Karpas-422 (cell line): ENCODE measurements around the gene POLDIP3. TPM values are rescaled to one million over a fixed set of nuclear protein-coding genes. Genes with fewer than 3 reads are reported as not detected.

ENCODE experiments used
- DNase-seq: peaks from one replicate; pipeline ENCODE4 v3.0.0-alpha.2; 2015
- H2AFZ ChIP-seq: fragments of 200-600 bp; sonication (generic); 2 replicates; pipeline ENCODE4 v1.6.1; 2014; ENCODE audit warnings: antibody characterized with exemption, low read length, mixed read lengths
- H3K27ac ChIP-seq: fragments of 200-600 bp; sonication (generic); 2 replicates; pipeline ENCODE4 v1.5.1; 2014; ENCODE audit warnings: mild to moderate bottlenecking, low read length, moderate library complexity
- H3K27me3 ChIP-seq: fragments of 200-600 bp; sonication (generic); 2 replicates; pipeline ENCODE4 v1.6.1; 2014; ENCODE audit warnings: low read length, mixed read lengths
- H3K36me3 ChIP-seq: fragments of 200-600 bp; sonication (generic); 2 replicates; pipeline ENCODE4 v1.6.1; 2014; ENCODE audit warnings: low read length, mixed read lengths; ENCODE audit not compliant: insufficient read depth
- H3K4me1 ChIP-seq: fragments of 200-600 bp; sonication (generic); 2 replicates; pipeline ENCODE4 v1.6.1; 2014; ENCODE audit warnings: mild to moderate bottlenecking, low read length, mixed read lengths
- H3K4me2 ChIP-seq: fragments of 200-600 bp; sonication (generic); 2 replicates; pipeline ENCODE4 v1.6.1; 2014; ENCODE audit warnings: low read length, low read depth, mild to moderate bottlenecking; ENCODE audit not compliant: poor library complexity, severe bottlenecking
- H3K4me3 ChIP-seq: fragments of 200-600 bp; sonication (generic); 2 replicates; pipeline ENCODE4 v1.5.1; 2014; ENCODE audit warnings: mild to moderate bottlenecking, antibody characterized with exemption, low read length, mixed read lengths
- H3K79me2 ChIP-seq: fragments of 200-600 bp; sonication (generic); 2 replicates; pipeline ENCODE4 v1.6.1; 2014; ENCODE audit warnings: mild to moderate bottlenecking, low read length, mixed read lengths
- H3K9ac ChIP-seq: fragments of 200-600 bp; sonication (generic); 2 replicates; pipeline ENCODE4 v1.6.0; 2014; ENCODE audit warnings: low read length
- H3K9me2 ChIP-seq: fragments of 200-600 bp; sonication (generic), shearing (Covaris generic); replicated peaks from 2 replicates; pipeline ENCODE4 v1.6.0; 2014; ENCODE audit warnings: mild to moderate bottlenecking, low read length, moderate library complexity; ENCODE audit not compliant: insufficient read depth
- H3K9me3 ChIP-seq: fragments of 300-700, 200-600 bp; sonication (generic); 2 replicates; pipeline ENCODE4 v1.6.1; 2014; ENCODE audit warnings: low read length, mixed read lengths
- H4K20me1 ChIP-seq: fragments of 200-600 bp; sonication (generic); 2 replicates; pipeline ENCODE4 v1.6.1; 2014; ENCODE audit warnings: mild to moderate bottlenecking, antibody characterized with exemption, low read length, low read depth; ENCODE audit not compliant: insufficient read depth
- total RNA-seq: library from RNA; depleted of rRNA; stranded (reverse); fragments of >200 nt; shearing (Covaris generic); gene quantifications from 2 replicates; pipeline ENCODE4 v1.2.3, GENCODE V29; 2014; ENCODE audit warnings: low replicate concordance

POLDIP3 gene
- total RNA-seq, 1 experiment from 2014 or later, result 28.7 TPM

GRCh38 chr22:42635531-42635930, 20.8 kb upstream of the POLDIP3 start:
- no peaks in the 10 kb centered on the region for H3K9me2 ChIP-seq
- no peak for DNase-seq
- H3K27ac ChIP-seq, result no peak overlapping the region
- no peaks in the 10 kb centered on the region for H3K36me3 ChIP-seq
- no peaks in the 10 kb centered on the region for H3K4me1 ChIP-seq
- H4K20me1 ChIP-seq, result peaks cover 8% of the 10 kb centered on the region; the same call in 1 of the 2 replicates
- H2AFZ ChIP-seq, result no peak overlapping the region
- H3K9ac ChIP-seq, result no peak overlapping the region
- no peaks in the 10 kb centered on the region for H3K9me3 ChIP-seq
- H3K27me3 ChIP-seq, result no peaks in the 10 kb centered on the region
- H3K4me2 ChIP-seq, result no peak overlapping the region
- H3K79me2 ChIP-seq, result peaks cover 22% of the 10 kb centered on the region
- H3K4me3 ChIP-seq, result no peak overlapping the region

- Histone ChIP-seq H3K79me2 (peaks cover 14% of the 10 kb centered on the region), H3K4me1 (no peaks in the 10 kb centered on the region), H3K36me3 (no peaks in the 10 kb centered on the region)
Measured at GRCh38 chr22:42633013-42633412, 18.3 kb upstream of the POLDIP3 start.

GRCh38 chr22:42632096-42632495, 17.4 kb upstream of the POLDIP3 start:
- H3K4me1 ChIP-seq, result no peaks in the 10 kb centered on the region
- H3K36me3 ChIP-seq, result no peaks in the 10 kb centered on the region
- no peaks in the 10 kb centered on the region for H3K27me3 ChIP-seq
- DNase-seq, result no peak
- no peaks in the 10 kb centered on the region for H3K9me2 ChIP-seq
- H2AFZ ChIP-seq, result no peak overlapping the region
- H3K4me3 ChIP-seq, result no peak overlapping the region
- peaks cover 6% of the 10 kb centered on the region for H3K79me2 ChIP-seq
- peaks cover 4% of the 10 kb centered on the region; the same call in 1 of the 2 replicates for H4K20me1 ChIP-seq
- H3K27ac ChIP-seq, result no peak overlapping the region
- no peak overlapping the region for H3K9ac ChIP-seq
- no peaks in the 10 kb centered on the region for H3K9me3 ChIP-seq
- H3K4me2 ChIP-seq, result no peak overlapping the region

More at GRCh38 chr22:42633013-42633412, 18.3 kb upstream of the POLDIP3 start:
- Histone ChIP-seq H3K9me2 (no peaks in the 10 kb centered on the region), H4K20me1 (peaks cover 8% of the 10 kb centered on the region; the same call in 1 of the 2 replicates), H3K9ac (no peak overlapping the region), H3K9me3 (no peaks in the 10 kb centered on the region), H3K4me2 (no peak overlapping the region), H2AFZ (no peak overlapping the region), H3K4me3 (no peak overlapping the region), H3K27me3 (no peaks in the 10 kb centered on the region), H3K27ac (no peak overlapping the region)
- no peak for DNase-seq

- H4K20me1 ChIP-seq, result no peaks in the 10 kb centered on the region
- H3K27me3 ChIP-seq, result no peaks in the 10 kb centered on the region
- H3K9ac ChIP-seq, result no peak overlapping the region
- H3K36me3 ChIP-seq, result no peaks in the 10 kb centered on the region
- no peak overlapping the region for H3K4me2 ChIP-seq
- no peak for DNase-seq
- H2AFZ ChIP-seq, result no peak overlapping the region
- no peaks in the 10 kb centered on the region for H3K9me3 ChIP-seq
- no peaks in the 10 kb centered on the region for H3K4me1 ChIP-seq
- peaks cover 3% of the 10 kb centered on the region; the same call in 1 of the 2 replicates for H3K79me2 ChIP-seq
- H3K9me2 ChIP-seq, result no peaks in the 10 kb centered on the region
- H3K27ac ChIP-seq, result no peak overlapping the region
- no peak overlapping the region for H3K4me3 ChIP-seq
Measured at GRCh38 chr22:42630901-42631602, 16.4 kb upstream of the POLDIP3 start.

GRCh38 chr22:42630211-42630610, 15.5 kb upstream of the POLDIP3 start:
- Histone ChIP-seq H4K20me1 (no peaks in the 10 kb centered on the region), H2AFZ (no peak overlapping the region), H3K4me2 (no peak overlapping the region), H3K9me3 (no peaks in the 10 kb centered on the region), H3K36me3 (no peaks in the 10 kb centered on the region), H3K4me3 (no peak overlapping the region), H3K27me3 (no peaks in the 10 kb centered on the region), H3K9ac (no peak overlapping the region), H3K27ac (no peak overlapping the region), H3K4me1 (no peaks in the 10 kb centered on the region), H3K79me2 (no peaks in the 10 kb centered on the region), H3K9me2 (no peaks in the 10 kb centered on the region)
- no peak for DNase-seq

- no peak for DNase-seq
- no peak overlapping the region for H3K4me3 ChIP-seq
- H3K79me2 ChIP-seq, result no peaks in the 10 kb centered on the region
- no peaks in the 10 kb centered on the region for H4K20me1 ChIP-seq
- peaks cover 14% of the 10 kb centered on the region for H3K4me1 ChIP-seq
- H3K27me3 ChIP-seq, result no peaks in the 10 kb centered on the region
- no peak overlapping the region for H3K9ac ChIP-seq
- no peak overlapping the region for H2AFZ ChIP-seq
- no peaks in the 10 kb centered on the region for H3K9me2 ChIP-seq
- H3K27ac ChIP-seq, result no peak overlapping the region
- no peaks in the 10 kb centered on the region for H3K9me3 ChIP-seq
- H3K36me3 ChIP-seq, result no peaks in the 10 kb centered on the region
- no peak overlapping the region for H3K4me2 ChIP-seq
Measured at GRCh38 chr22:42627981-42628380, 13.3 kb upstream of the POLDIP3 start.

GRCh38 chr22:42626951-42627625, 12.4 kb upstream of the POLDIP3 start:
- DNase-seq, result no peak
- peaks cover 16% of the 10 kb centered on the region for H3K4me1 ChIP-seq
- no peaks in the 10 kb centered on the region for H3K27me3 ChIP-seq
- H3K36me3 ChIP-seq, result no peaks in the 10 kb centered on the region
- H3K9me2 ChIP-seq, result no peaks in the 10 kb centered on the region
- no peak overlapping the region for H3K27ac ChIP-seq
- H3K9ac ChIP-seq, result no peak overlapping the region
- H3K79me2 ChIP-seq, result no peaks in the 10 kb centered on the region
- H3K4me2 ChIP-seq, result no peak overlapping the region
- H3K4me3 ChIP-seq, result no peak overlapping the region
- no peaks in the 10 kb centered on the region for H4K20me1 ChIP-seq
- H3K9me3 ChIP-seq, result no peaks in the 10 kb centered on the region
- no peak overlapping the region for H2AFZ ChIP-seq

GRCh38 chr22:42626431-42626830, 11.7 kb upstream of the POLDIP3 start:
- Histone ChIP-seq H3K36me3 (no peaks in the 10 kb centered on the region), H3K79me2 (no peaks in the 10 kb centered on the region), H3K4me3 (no peak overlapping the region), H3K27me3 (no peaks in the 10 kb centered on the region), H2AFZ (no peak overlapping the region), H3K9ac (no peak overlapping the region), H4K20me1 (no peaks in the 10 kb centered on the region), H3K4me2 (no peak overlapping the region), H3K9me2 (no peaks in the 10 kb centered on the region), H3K4me1 (peaks cover 16% of the 10 kb centered on the region), H3K9me3 (no peaks in the 10 kb centered on the region), H3K27ac (no peak overlapping the region)
- no peak for DNase-seq
